Measurements from ENCODE around the gene CLDN22.

- TF ChIP-seq CTCF (conservative IDR thresholded peaks at IDR 0.05; ENCODE audit: low read depth, low read length) (no peak), EZH2 (IDR thresholded peaks at IDR 0.05; ENCODE audit: borderline replicate concordance, low read depth, low read length, poor library complexity, severe bottlenecking) (no peak)
Observed at GRCh38 chr4:183362036-183362435, 42.0 kb upstream of the CLDN22 start.
